ENCODE measurements around the gene MORN3. TPM values are rescaled to one million over a fixed set of nuclear protein-coding genes. Genes with fewer than 3 reads are reported as not detected.
A peak's percentile ranks its signal among the peaks of the same experiment; 100 is the strongest.

MORN3 gene
- total and polyA plus RNA-seq, 8 donors: 0.19 to 0.99 (median 0.50) TPM

- FAIRE-seq: no peak
- TF ChIP-seq, protein P1, sequence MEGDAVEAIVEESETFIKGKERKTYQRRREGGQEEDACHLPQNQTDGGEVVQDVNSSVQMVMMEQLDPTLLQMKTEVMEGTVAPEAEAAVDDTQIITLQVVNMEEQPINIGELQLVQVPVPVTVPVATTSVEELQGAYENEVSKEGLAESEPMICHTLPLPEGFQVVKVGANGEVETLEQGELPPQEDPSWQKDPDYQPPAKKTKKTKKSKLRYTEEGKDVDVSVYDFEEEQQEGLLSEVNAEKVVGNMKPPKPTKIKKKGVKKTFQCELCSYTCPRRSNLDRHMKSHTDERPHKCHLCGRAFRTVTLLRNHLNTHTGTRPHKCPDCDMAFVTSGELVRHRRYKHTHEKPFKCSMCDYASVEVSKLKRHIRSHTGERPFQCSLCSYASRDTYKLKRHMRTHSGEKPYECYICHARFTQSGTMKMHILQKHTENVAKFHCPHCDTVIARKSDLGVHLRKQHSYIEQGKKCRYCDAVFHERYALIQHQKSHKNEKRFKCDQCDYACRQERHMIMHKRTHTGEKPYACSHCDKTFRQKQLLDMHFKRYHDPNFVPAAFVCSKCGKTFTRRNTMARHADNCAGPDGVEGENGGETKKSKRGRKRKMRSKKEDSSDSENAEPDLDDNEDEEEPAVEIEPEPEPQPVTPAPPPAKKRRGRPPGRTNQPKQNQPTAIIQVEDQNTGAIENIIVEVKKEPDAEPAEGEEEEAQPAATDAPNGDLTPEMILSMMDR (IDR thresholded peaks at IDR 0.05): no peak
- H3K36me3 ChIP-seq: no peaks in the 10 kb centered on the region
- H3K4me1 ChIP-seq: peaks cover 0 to 6% (median 4%) of the 10 kb centered on the region in 3 donors
- DNase-seq: no peak
- ATAC-seq: no peak
- intact Hi-C loops (cut with DNase I): loop anchor here in 1 of 3 donors (10.0 kb wide), 1 partner anchor 46 kb away; no protein-coding TSS in a partner anchor
- no peaks in the 10 kb centered on the region for H3K9me3 ChIP-seq
- H3K27me3 ChIP-seq: no peaks in the 10 kb centered on the region
- no peak overlapping the region for H3K4me3 ChIP-seq
- H3K27ac ChIP-seq: no peak overlapping the region
- 78 to 79% methylated on average over 8 of the region's 8 CpGs for WGBS, 2 donors
Measured at GRCh38 chr12:121620333-121620891, 49.0 kb downstream of the MORN3 start.

GRCh38 chr12:121618659-121619233, 50.7 kb downstream of the MORN3 start:
- H3K9me3 ChIP-seq: no peaks in the 10 kb centered on the region
- TF ChIP-seq, protein P1 (IDR thresholded peaks at IDR 0.05): no peak
- H3K4me1 ChIP-seq: no peaks in the 10 kb centered on the region
- DNase-seq (no peak), FAIRE-seq (no peak), ATAC-seq (no peak)
- no peaks in the 10 kb centered on the region for H3K36me3 ChIP-seq
- no peak overlapping the region for H3K27ac ChIP-seq
- H3K27me3 ChIP-seq: no peaks in the 10 kb centered on the region
- 76 to 78% methylated on average over 5 of the region's 5 CpGs for WGBS, 2 donors
- intact Hi-C loops (cut with DNase I): no loop called here
- H3K4me3 ChIP-seq: no peak overlapping the region

DNA sequence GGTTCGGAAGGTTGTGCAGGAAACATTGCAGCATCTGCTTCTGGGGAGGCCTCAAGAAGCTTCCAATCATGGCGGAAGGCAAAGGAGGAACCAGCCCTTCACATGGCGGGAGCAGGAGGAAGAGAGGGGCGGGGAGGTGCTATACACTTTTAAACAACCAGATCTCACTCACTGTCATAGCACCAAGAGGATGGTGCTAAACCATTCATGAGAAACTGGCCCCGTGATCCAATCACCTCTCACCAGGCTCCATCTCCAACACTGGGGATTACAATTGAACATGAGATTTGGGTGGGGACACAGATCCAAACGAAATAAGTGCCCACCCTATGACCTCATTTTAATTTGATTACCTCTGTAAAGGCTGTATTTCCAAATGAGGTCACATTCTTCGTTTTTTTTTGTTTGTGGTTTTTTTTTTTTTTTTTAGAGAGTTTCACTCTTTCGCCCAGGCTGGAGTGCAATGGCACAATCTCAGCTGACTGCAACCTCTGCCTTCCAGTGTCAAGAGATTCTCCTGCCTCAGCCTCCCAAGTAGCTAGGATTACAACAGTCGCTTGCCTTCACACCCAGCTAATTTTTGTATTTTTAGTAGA, 54.5 kb downstream of the MORN3 start:
- TF ChIP-seq, protein P1 (IDR thresholded peaks at IDR 0.05): no peak
- no peak for ATAC-seq

DNA sequence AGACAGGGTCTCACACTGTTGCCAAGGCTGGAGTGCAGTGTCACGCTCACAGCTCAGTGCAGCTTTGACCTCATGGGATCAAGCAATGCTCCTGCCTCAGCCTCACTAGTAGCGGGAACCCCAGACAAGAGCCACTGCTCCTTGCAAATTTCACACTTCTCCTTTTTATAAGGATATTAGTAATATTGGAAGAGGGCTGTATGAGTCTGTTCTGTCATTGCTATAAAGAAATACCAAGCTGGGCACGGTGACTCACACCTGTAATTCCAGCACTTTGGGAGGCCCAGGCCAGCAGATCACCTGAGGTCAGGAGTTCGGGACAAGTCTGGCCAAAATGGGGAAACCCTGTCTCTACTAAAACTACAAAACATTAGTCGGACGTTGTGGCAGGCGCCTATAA, 56.0 kb downstream of the MORN3 start:
- Histone ChIP-seq H3K36me3 (no peaks in the 10 kb centered on the region), H3K27me3 (no peaks in the 10 kb centered on the region), H3K4me3 (no peak overlapping the region), H3K4me1 (peaks cover 0 to 6% (median 0%) of the 10 kb centered on the region in 3 donors), H3K27ac (no peak overlapping the region), H3K9me3 (no peaks in the 10 kb centered on the region)
- ATAC-seq (no peak), DNase-seq (no peak), FAIRE-seq (no peak)
- TF ChIP-seq, protein P1 (IDR thresholded peaks at IDR 0.05): no peak
- WGBS, 2 donors: 93 to 96% methylated on average over 7 of the region's 7 CpGs
- intact Hi-C loops (cut with DNase I): no loop called here

More for the DNA sequence above, 54.5 kb downstream of the MORN3 start:
- no peaks in the 10 kb centered on the region for H3K9me3 ChIP-seq
- no peaks in the 10 kb centered on the region for H3K36me3 ChIP-seq
- DNase-seq: no peak
- H3K4me3 ChIP-seq: no peak overlapping the region
- peaks cover 0 to 6% (median 0%) of the 10 kb centered on the region in 3 donors for H3K4me1 ChIP-seq
- H3K27ac ChIP-seq: no peak overlapping the region
- no peak for FAIRE-seq
- intact Hi-C loops (cut with DNase I): no loop called here
- no peaks in the 10 kb centered on the region for H3K27me3 ChIP-seq
- WGBS, 2 donors: 81 to 85% methylated on average over 9 of the region's 9 CpGs

DNA sequence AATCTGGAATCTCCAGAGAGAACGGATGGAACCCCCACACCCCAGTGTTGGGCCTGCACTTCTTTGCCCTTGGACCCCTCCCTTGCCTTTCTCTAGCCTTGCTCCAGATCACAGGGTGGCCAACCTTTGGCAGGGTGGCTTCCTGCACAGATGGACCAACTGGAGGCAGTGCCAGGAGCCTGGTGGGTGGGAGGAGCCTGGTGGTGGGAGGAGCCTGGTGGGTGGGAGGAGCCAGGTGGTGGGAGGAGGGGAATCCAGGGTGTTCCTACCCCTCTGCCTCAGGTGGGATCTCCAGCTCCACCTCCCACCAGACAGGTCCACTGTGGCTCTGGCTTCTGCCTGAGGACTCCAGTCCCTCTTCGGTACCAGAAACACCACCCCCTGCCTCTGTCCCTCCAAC, 58.1 kb downstream of the MORN3 start:
- H3K27ac ChIP-seq: no peak overlapping the region
- peak in 3 of 4 donors; percentile 40 to 59 (median 57) for ATAC-seq
- WGBS, 2 donors: 81 to 82% methylated on average over 2 of the region's 2 CpGs

More for the DNA sequence above, 58.1 kb downstream of the MORN3 start:
- FAIRE-seq: no peak
- Histone ChIP-seq H3K27me3 (no peaks in the 10 kb centered on the region), H3K4me1 (peaks cover 0 to 6% (median 0%) of the 10 kb centered on the region in 3 donors), H3K36me3 (no peaks in the 10 kb centered on the region), H3K9me3 (no peaks in the 10 kb centered on the region), H3K4me3 (no peak overlapping the region)
- TF ChIP-seq, protein P1 (IDR thresholded peaks at IDR 0.05): no peak
- intact Hi-C loops (cut with DNase I): no loop called here
- DNase-seq: peak in 3 of 6 donors; percentile 27 to 49 (median 39)

Data from pancreas (tissue), 10 donors.